ENCODE data around the gene PITX2.

GRCh38 chr4:110654254-110654635 is 31.4 kb upstream of the PITX2 start:
- TF ChIP-seq, protein P1, sequence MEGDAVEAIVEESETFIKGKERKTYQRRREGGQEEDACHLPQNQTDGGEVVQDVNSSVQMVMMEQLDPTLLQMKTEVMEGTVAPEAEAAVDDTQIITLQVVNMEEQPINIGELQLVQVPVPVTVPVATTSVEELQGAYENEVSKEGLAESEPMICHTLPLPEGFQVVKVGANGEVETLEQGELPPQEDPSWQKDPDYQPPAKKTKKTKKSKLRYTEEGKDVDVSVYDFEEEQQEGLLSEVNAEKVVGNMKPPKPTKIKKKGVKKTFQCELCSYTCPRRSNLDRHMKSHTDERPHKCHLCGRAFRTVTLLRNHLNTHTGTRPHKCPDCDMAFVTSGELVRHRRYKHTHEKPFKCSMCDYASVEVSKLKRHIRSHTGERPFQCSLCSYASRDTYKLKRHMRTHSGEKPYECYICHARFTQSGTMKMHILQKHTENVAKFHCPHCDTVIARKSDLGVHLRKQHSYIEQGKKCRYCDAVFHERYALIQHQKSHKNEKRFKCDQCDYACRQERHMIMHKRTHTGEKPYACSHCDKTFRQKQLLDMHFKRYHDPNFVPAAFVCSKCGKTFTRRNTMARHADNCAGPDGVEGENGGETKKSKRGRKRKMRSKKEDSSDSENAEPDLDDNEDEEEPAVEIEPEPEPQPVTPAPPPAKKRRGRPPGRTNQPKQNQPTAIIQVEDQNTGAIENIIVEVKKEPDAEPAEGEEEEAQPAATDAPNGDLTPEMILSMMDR (IDR thresholded peaks at IDR 0.05): no peak
- TF ChIP-seq POLR2A (IDR thresholded peaks at IDR 0.05): no peak
- TF ChIP-seq POLR2AphosphoS5 (IDR thresholded peaks at IDR 0.05): no peak

All from transverse colon (tissue), 4 donors.